Right lobe of liver (tissue), 6 donors: ENCODE results near the gene MINDY3. TPM values are rescaled to one million over a fixed set of nuclear protein-coding genes. Genes with fewer than 3 reads are reported as not detected.
A peak's percentile ranks its signal among the peaks of the same experiment; 100 is the strongest.

Experiments
- ATAC-seq, 4 donors: fragments of 200-7000 bp; cut with Tn5 transposase; one replicate each; pipeline ENCODE4 v1.9.1; 2020; ENCODE audit warnings: mild to moderate bottlenecking in 4 of 4, moderate library complexity in 4 of 4
- DNase-seq, 3 donors: peaks; one replicate each; pipeline ENCODE4 v3.0.0-alpha.2; 2020
- H3K27ac ChIP-seq, 3 donors: fragments of 200-600 bp; one replicate each; pipeline ENCODE4 v1.8.0; 2022
- H3K27me3 ChIP-seq, 2 donors: fragments of 200-600 bp; one replicate each; pipeline ENCODE4 v1.8.0; 2022
- H3K36me3 ChIP-seq, 4 donors: fragments of 200-600 bp; sonication (generic) in 1 of 4; one replicate each; pipeline versions ENCODE4 v1.5.1 to v1.8.0; 2017 to 2022; ENCODE audit warnings: control low read depth in 1 of 4
- H3K4me1 ChIP-seq, 4 donors: fragments of 200-600 bp; sonication (generic) in 1 of 4; one replicate each; pipeline versions ENCODE4 v1.5.1 to v1.8.0; 2017 to 2022; ENCODE audit warnings: control low read depth in 1 of 4
- H3K4me3 ChIP-seq, 3 donors: fragments of 200-600 bp; one replicate each; pipeline ENCODE4 v1.8.0; 2022
- H3K9me3 ChIP-seq, 4 donors: fragments of 200-600 bp; sonication (generic) in 1 of 4; one replicate each; pipeline versions ENCODE4 v1.5.1 to v1.8.0; 2017 to 2022; ENCODE audit warnings: control low read depth in 1 of 4
- CTCF ChIP-seq, 4 donors: fragments of 200-600 bp in 3 of 4; fragments of 450-650 bp in 1 of 4; IDR thresholded peaks; one replicate each; pipeline versions ENCODE4 v1.5.1 to v1.8.0; 2016 to 2022; ENCODE audit warnings: antibody characterized with exemption in 4 of 4, mild to moderate bottlenecking in 2 of 4
- POLR2A ChIP-seq: fragments of 450-650 bp; IDR thresholded peaks from one replicate; pipeline ENCODE4 v1.6.1; 2017; ENCODE audit warnings: antibody characterized with exemption, mild to moderate bottlenecking
- WGBS: methylation state at CpG from one replicate; pipeline ENCODE4 v1.1.6; 2018; ENCODE audit warnings: low coverage, low lambda C conversion rate; ENCODE audit not compliant: insufficient coverage; ENCODE audit errors: missing lambda C conversion rate; 5-methylcytosine and 5-hydroxymethylcytosine counted together
- intact Hi-C, 2 donors: fragments of 100-400 bp; cut with DNase I; formaldehyde crosslinking; loops; one replicate each; pipeline versions ENCODE4 v1.11.2 to v1.14.1; 2022
- total RNA-seq, 6 experiments: library from RNA; depleted of rRNA in 2 of 6; stranded (reverse); fragments of >200 nt in 2 of 6; fragmentation: NEBNext Ultra II Directional in 3 of 6; extraction: Animal tissue kit (Norgen Biotek cat#: 25700) in 3 of 6; gene quantifications; one replicate each; pipeline versions ENCODE4 v1.1.0 to v1.2.4, GENCODE V29; 2016 to 2023
- donor health status: DM: no; HTN: yes; CAD: no.
- donor health status: DM: no; HTN: no; CAD: no.
- donor health status: DM: no; HTN: no; CAD: no.
- donor health status: DM: no; HTN: yes; CAD: no.
- donor health status: DM: no; HTN: yes; CAD: no.

Gene MINDY3
- total RNA-seq, 6 experiments from 2014 or later = 11.6 to 15.5 (median 12.4) TPM

DNA sequence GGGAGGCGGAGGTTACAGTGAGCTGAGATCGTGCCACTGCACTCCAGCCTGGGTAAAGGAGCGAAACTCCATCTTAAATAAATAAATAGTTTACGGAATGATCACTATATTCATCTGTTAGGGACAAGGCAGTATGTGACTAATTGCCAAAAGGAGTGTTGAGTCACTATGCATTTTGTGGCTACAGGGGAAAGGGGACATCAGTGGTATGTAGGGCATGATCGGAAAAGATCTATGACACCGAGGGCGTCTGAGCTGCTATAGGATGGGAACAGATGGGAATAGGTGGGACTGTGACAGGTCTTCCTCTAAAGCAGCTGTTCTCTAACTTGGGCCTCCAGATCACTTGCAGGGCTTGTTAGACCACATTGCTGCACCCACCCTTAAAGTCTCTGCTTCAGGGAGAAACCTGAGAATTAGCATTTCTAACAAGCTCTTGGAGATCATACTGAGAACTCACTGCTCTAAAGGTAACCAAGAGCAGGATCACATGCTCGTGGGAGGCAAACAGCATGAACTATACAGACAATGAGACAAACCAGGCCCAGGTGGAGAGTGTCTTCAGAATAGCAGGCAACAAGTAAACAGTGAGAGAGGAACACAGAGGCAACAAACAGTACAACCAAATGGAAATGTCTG, 75.5 kb downstream of the MINDY3 start:
- intact Hi-C loops = no loop called here
- WGBS = 98% methylated on average over 6 of the region's 8 CpGs
- DNase-seq (no peak), ATAC-seq (no peak)
- H3K9me3 ChIP-seq = no peaks in the 10 kb centered on the region
- H3K27ac ChIP-seq = no peak overlapping the region
- H3K4me3 ChIP-seq = no peak overlapping the region
- TF ChIP-seq CTCF (IDR thresholded peaks at IDR 0.05) (no peak), POLR2A (no peak)
- no peaks in the 10 kb centered on the region for H3K27me3 ChIP-seq
- H3K4me1 ChIP-seq = peaks cover 0 to 15% (median 0%) of the 10 kb centered on the region in 4 donors
- H3K36me3 ChIP-seq = peaks cover 0 to 21% (median 12%) of the 10 kb centered on the region in 4 donors

GRCh38 chr10:15783941-15784636, 76.2 kb downstream of the MINDY3 start:
- Histone ChIP-seq H3K27ac (no peak overlapping the region), H3K4me1 (peaks cover 0 to 15% (median 0%) of the 10 kb centered on the region in 4 donors), H3K36me3 (peaks cover 0 to 24% (median 14%) of the 10 kb centered on the region in 4 donors), H3K27me3 (no peaks in the 10 kb centered on the region), H3K4me3 (no peak overlapping the region), H3K9me3 (no peaks in the 10 kb centered on the region)
- intact Hi-C loops = no loop called here
- peak in 2 of 4 donors; percentile 48 to 72 for ATAC-seq
- DNase-seq = no peak
- no peak for TF ChIP-seq CTCF (IDR thresholded peaks at IDR 0.05)
- TF ChIP-seq POLR2A = no peak
- 42% methylated on average over 5 of the region's 5 CpGs for WGBS

- Histone ChIP-seq H3K36me3 (peaks cover 0 to 34% (median 10%) of the 10 kb centered on the region in 4 donors), H3K4me1 (peaks cover 0 to 15% (median 0%) of the 10 kb centered on the region in 4 donors), H3K27ac (no peak overlapping the region), H3K9me3 (no peaks in the 10 kb centered on the region), H3K4me3 (no peak overlapping the region), H3K27me3 (no peaks in the 10 kb centered on the region)
- TF ChIP-seq POLR2A (no peak), CTCF (IDR thresholded peaks at IDR 0.05) (no peak)
- ATAC-seq = no peak
- 76% methylated on average over 4 of the region's 4 CpGs for WGBS
- DNase-seq = no peak
- intact Hi-C loops = no loop called here
Observed at GRCh38 chr10:15782851-15783250, 77.5 kb downstream of the MINDY3 start.

DNA sequence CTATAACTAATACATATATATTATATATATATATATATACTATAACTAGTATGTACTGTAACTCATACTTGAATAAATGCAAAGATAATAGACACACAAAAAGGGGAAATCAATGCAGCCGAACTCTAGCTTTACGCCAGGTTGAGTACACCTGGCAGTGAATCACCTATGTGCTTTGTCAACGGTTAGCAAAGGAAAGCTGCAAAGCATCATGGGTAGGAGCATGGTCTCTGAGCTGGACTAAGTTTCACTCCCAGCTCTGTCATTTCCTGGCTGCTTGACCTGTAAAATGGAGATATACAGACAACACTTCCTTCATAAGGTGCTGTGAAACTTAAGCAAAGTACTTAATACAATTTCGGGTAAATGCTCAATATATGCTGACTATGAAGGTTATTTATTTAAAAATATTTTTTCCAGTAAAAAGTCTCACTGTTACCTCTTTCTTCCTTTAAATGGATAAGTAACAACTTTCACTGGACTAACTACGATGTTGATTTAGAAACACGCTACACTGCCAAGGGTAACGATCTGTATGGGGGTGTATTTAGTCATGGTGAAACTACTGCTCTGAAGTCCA, 78.8 kb downstream of the MINDY3 start:
- DNase-seq (no peak), ATAC-seq (no peak)
- H3K27ac ChIP-seq = no peak overlapping the region
- no peaks in the 10 kb centered on the region for H3K9me3 ChIP-seq
- WGBS = 74% methylated on average over 7 of the region's 7 CpGs
- TF ChIP-seq CTCF (IDR thresholded peaks at IDR 0.05) (no peak), POLR2A (no peak)
- no peak overlapping the region for H3K4me3 ChIP-seq
- H3K36me3 ChIP-seq = peaks cover 0 to 36% (median 11%) of the 10 kb centered on the region in 4 donors
- intact Hi-C loops = no loop called here
- H3K4me1 ChIP-seq = peaks cover 0 to 15% (median 0%) of the 10 kb centered on the region in 4 donors
- no peaks in the 10 kb centered on the region for H3K27me3 ChIP-seq
